GM23248 (cell line): ENCODE data around the gene C2orf69. TPM values are rescaled to one million over a fixed set of nuclear protein-coding genes. Genes with fewer than 3 reads are reported as not detected.
A peak's percentile ranks its signal among the peaks of the same experiment; 100 is the strongest.

ENCODE experiments used
- DNase-seq: peaks from one replicate; pipeline ENCODE4 v3.0.0-alpha.2; 2015
- H2AFZ ChIP-seq: fragments of 200-600 bp; sonication (generic); 2 replicates; pipeline ENCODE4 v1.6.1; 2016; ENCODE audit warnings: antibody characterized with exemption
- H3F3A ChIP-seq: fragments of 200-600 bp; sonication (generic); 2 replicates; pipeline ENCODE4 v1.6.1; 2016; ENCODE audit warnings: mild to moderate bottlenecking, antibody characterized with exemption, mixed run types; ENCODE audit not compliant: insufficient read depth
- H3K27ac ChIP-seq: fragments of 200-600 bp; sonication (generic); 2 replicates; pipeline ENCODE4 v1.5.1; 2016; ENCODE audit warnings: mild to moderate bottlenecking
- H3K27me3 ChIP-seq: fragments of 200-600 bp; sonication (generic); replicated peaks from 2 replicates; pipeline ENCODE4 v1.6.1; 2016; ENCODE audit warnings: mild to moderate bottlenecking; ENCODE audit not compliant: insufficient read depth
- H3K36me3 ChIP-seq: fragments of 200-600 bp; sonication (generic); 2 replicates; pipeline ENCODE4 v1.6.1; 2016; ENCODE audit warnings: low read depth, mild to moderate bottlenecking
- H3K4me1 ChIP-seq: fragments of 200-600 bp; sonication (generic); 2 replicates; pipeline ENCODE4 v1.6.1; 2016; ENCODE audit warnings: mild to moderate bottlenecking; ENCODE audit not compliant: insufficient read depth
- H3K4me2 ChIP-seq: fragments of 200-600 bp; sonication (generic); one replicate; pipeline ENCODE4 v1.6.1; 2016; ENCODE audit warnings: mild to moderate bottlenecking; ENCODE audit not compliant: unreplicated experiment
- H3K4me3 ChIP-seq: fragments of 200-600 bp; sonication (generic); 2 replicates; pipeline ENCODE4 v1.5.1; 2016; ENCODE audit warnings: mild to moderate bottlenecking
- H3K79me2 ChIP-seq: fragments of 200-600 bp; sonication (generic); 2 replicates; pipeline ENCODE4 v1.6.1; 2016; ENCODE audit warnings: mild to moderate bottlenecking; ENCODE audit not compliant: insufficient read depth
- H3K9ac ChIP-seq: fragments of 200-600 bp; sonication (generic); 2 replicates; pipeline ENCODE4 v1.6.1; 2016; ENCODE audit warnings: mild to moderate bottlenecking
- H3K9me2 ChIP-seq: fragments of 200-600 bp; sonication (generic); 2 replicates; pipeline ENCODE4 v1.6.1; 2016; ENCODE audit warnings: mixed run types, mild to moderate bottlenecking, moderate library complexity; ENCODE audit not compliant: insufficient read depth
- H3K9me3 ChIP-seq: fragments of 200-600 bp; sonication (generic); one replicate; pipeline ENCODE4 v1.6.1; 2017; ENCODE audit warnings: low read depth
- H4K20me1 ChIP-seq: fragments of 200-600 bp; sonication (generic); 2 replicates; pipeline ENCODE4 v1.6.0; 2016; ENCODE audit not compliant: insufficient read depth
- EZH2 ChIP-seq: fragments of 200-600 bp; sonication (generic); IDR thresholded peaks from 2 replicates; pipeline ENCODE4 v1.6.1; 2018; ENCODE audit warnings: antibody characterized with exemption, mild to moderate bottlenecking; ENCODE audit not compliant: insufficient read depth, poor library complexity, severe bottlenecking
- EZH2phosphoT487 ChIP-seq: fragments of 200-600 bp; sonication (generic); IDR thresholded peaks from 2 replicates; pipeline ENCODE4 v1.6.1; 2018; ENCODE audit warnings: antibody characterized with exemption, moderate library complexity, mild to moderate bottlenecking, low read depth; ENCODE audit not compliant: insufficient read depth
- WGBS, 2 experiments: methylation state at CpG; one replicate each; pipeline ENCODE4 v1.1.6; 2015 to 2017; ENCODE audit warnings: low lambda C conversion rate in 2 of 2, low coverage in 1 of 2; ENCODE audit errors: missing lambda C conversion rate in 2 of 2; 5-methylcytosine and 5-hydroxymethylcytosine counted together
- in situ Hi-C: fragments of 300-500 bp; cut with MboI; formaldehyde crosslinking; loops from 2 replicates; pipeline ENCODE4 v1.15.0; 2020
- polyA plus RNA-seq: library from polyadenylated mRNA; unstranded; fragments of >200 nt; fragmentation: Nextera tagmentation; extraction: Ambion mirVana; gene quantifications from 2 replicates; pipeline ENCODE4 v1.2.1, GENCODE V29; 2016
- total RNA-seq: library from RNA; depleted of rRNA; stranded (reverse); fragments of >200 nt; shearing (Covaris generic); gene quantifications from 2 replicates; pipeline ENCODE4 v1.2.3, GENCODE V29; 2014

The C2orf69 gene
- total and polyA plus RNA-seq, 2 experiments from 2014 or later = 14.5 to 19.9 TPM

DNA sequence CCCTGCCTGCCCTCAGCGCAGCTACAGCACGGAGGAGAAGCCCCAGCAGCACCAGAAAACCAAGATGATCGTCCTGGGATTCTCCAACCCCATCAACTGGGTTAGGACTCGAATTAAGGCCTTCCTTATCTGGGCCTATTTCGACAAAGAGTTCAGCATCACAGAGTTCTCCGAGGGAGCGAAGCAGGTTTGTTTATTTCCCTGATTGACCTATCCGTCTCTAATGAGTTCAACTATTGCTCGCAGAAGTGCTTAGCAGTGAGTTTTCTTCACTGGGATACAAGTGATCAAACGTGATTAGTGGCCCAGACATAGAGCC lies 44.9 kb downstream of the C2orf69 start:
- Histone ChIP-seq H4K20me1 (no peaks in the 10 kb centered on the region), H3K27ac (peak overlapping the region; percentile 90), H3K27me3 (no peaks in the 10 kb centered on the region), H3K9me3 (no peaks in the 10 kb centered on the region), H3K36me3 (peaks cover 23% of the 10 kb centered on the region), H3F3A (no peaks in the 10 kb centered on the region), H3K4me1 (peaks cover 20% of the 10 kb centered on the region), H3K79me2 (peaks cover 82% of the 10 kb centered on the region), H3K4me2 (peak overlapping the region; percentile 92), H3K9ac (peak overlapping the region; percentile 95), H3K4me3 (peak overlapping the region; percentile 97), H2AFZ (peak overlapping the region; percentile 95), H3K9me2 (no peaks in the 10 kb centered on the region)
- DNase-seq = no peak
- TF ChIP-seq EZH2phosphoT487 (no peak), EZH2 (no peak)
- in situ Hi-C loops = loop anchor here (25.0 kb wide), 1 partner anchor 906 kb away; the partner anchor contains the start of gene CLK1
- 0 to 1% methylated on average over 10 of the region's 10 CpGs for WGBS, 2 experiments

DNA sequence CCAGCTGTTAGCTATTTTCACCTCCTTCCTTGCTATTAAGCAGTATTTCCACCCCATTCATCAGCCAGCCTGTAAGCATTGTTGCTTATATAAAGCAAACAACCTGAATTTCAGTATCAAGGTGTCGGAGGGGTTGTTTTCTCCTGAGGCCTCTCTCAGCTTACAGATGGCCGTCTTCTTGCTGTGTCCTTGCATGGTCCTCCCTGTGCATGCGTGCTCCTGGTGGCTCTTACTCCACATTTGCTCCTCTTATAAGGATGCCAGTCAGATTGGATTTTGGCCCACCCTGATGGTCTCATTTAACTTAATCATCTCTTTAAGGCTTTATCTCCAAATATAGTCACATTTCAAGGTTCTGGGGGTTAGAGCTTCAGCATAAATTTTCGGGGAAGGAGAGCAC lies 46.9 kb downstream of the C2orf69 start:
- H3F3A ChIP-seq = no peaks in the 10 kb centered on the region
- H3K4me3 ChIP-seq = no peak overlapping the region
- no peak for DNase-seq
- no peak overlapping the region for H3K9ac ChIP-seq
- H2AFZ ChIP-seq = no peak overlapping the region
- peaks cover 20% of the 10 kb centered on the region for H3K4me1 ChIP-seq
- WGBS, 2 experiments = 90% methylated on average over 4 of the region's 4 CpGs
- no peaks in the 10 kb centered on the region for H4K20me1 ChIP-seq
- no peaks in the 10 kb centered on the region for H3K9me3 ChIP-seq
- no peak overlapping the region for H3K4me2 ChIP-seq
- no peak overlapping the region for H3K27ac ChIP-seq
- in situ Hi-C loops = loop anchor here (25.0 kb wide), 1 partner anchor 904 kb away; the partner anchor contains the start of gene CLK1
- peaks cover 62% of the 10 kb centered on the region for H3K79me2 ChIP-seq
- H3K9me2 ChIP-seq = no peaks in the 10 kb centered on the region
- TF ChIP-seq EZH2phosphoT487 (no peak), EZH2 (no peak)
- H3K36me3 ChIP-seq = peaks cover 39% of the 10 kb centered on the region
- H3K27me3 ChIP-seq = no peaks in the 10 kb centered on the region

DNA sequence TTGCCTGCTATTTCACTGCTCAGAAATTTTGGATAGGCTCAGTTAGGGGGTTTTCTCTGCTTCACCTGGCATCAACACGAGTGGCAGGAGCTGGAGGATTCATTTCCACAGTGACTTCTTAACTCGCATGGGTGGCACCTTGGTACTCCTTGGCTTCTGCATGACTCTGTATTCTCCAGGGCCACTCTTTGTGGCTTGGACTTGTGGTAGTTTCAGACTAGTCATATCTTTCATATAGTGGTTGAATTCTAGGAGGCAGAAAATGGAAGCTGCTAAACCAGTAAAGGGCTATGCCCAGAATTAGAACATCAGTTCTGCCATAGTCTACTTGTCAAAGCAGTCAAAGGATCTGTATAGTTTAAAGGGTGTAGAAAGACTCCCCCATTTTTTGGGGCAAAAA lies 51.1 kb downstream of the C2orf69 start:
- Histone ChIP-seq H3K4me3 (no peak overlapping the region), H3K4me2 (no peak overlapping the region), H3K9ac (no peak overlapping the region), H4K20me1 (no peaks in the 10 kb centered on the region), H3F3A (no peaks in the 10 kb centered on the region; the same call in 1 of the 2 replicates), H3K27ac (no peak overlapping the region), H3K9me2 (no peaks in the 10 kb centered on the region), H3K36me3 (peaks cover 58% of the 10 kb centered on the region), H3K27me3 (no peaks in the 10 kb centered on the region), H2AFZ (no peak overlapping the region), H3K79me2 (peaks cover 26% of the 10 kb centered on the region), H3K9me3 (no peaks in the 10 kb centered on the region), H3K4me1 (peaks cover 2% of the 10 kb centered on the region; the same call in 1 of the 2 replicates)
- TF ChIP-seq EZH2 (no peak), EZH2phosphoT487 (no peak)
- no peak for DNase-seq
- WGBS, 2 experiments = 68 to 74% methylated on average over 2 of the region's 2 CpGs
- in situ Hi-C loops = loop anchor here (25.0 kb wide), 1 partner anchor 900 kb away; the partner anchor contains the start of gene CLK1

DNA sequence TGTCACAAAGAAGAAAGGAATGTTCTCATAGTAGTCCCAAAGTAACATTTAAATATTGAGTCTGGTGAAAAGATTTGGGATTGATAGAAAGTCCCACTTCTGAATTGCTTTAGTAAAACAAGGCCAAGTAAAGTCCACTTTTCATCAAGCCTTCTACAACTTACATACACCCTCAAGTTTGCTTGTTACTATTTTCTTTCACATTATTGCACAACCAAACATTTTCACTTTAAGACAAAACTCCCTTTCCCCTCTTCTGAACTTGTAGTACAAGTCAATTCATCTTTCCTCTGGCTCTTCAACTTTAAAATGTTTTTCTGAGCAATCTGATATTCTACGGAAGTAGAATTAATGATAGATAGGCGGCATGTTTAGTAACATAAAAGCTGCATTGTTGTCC lies 55.3 kb downstream of the C2orf69 start:
- no peaks in the 10 kb centered on the region; the same call in 1 of the 2 replicates for H3F3A ChIP-seq
- in situ Hi-C loops = loop anchor here (25.0 kb wide), 1 partner anchor 896 kb away; the partner anchor contains the start of gene CLK1
- no peaks in the 10 kb centered on the region for H3K9me2 ChIP-seq
- H3K9ac ChIP-seq = no peak overlapping the region
- H3K27ac ChIP-seq = no peak overlapping the region
- H3K4me2 ChIP-seq = no peak overlapping the region
- no peak for DNase-seq
- no peaks in the 10 kb centered on the region for H3K79me2 ChIP-seq
- no peak for TF ChIP-seq EZH2
- TF ChIP-seq EZH2phosphoT487 = no peak
- H3K4me1 ChIP-seq = no peaks in the 10 kb centered on the region
- H4K20me1 ChIP-seq = no peaks in the 10 kb centered on the region
- no peak overlapping the region for H2AFZ ChIP-seq
- no peaks in the 10 kb centered on the region for H3K9me3 ChIP-seq
- H3K27me3 ChIP-seq = no peaks in the 10 kb centered on the region
- H3K4me3 ChIP-seq = no peak overlapping the region
- H3K36me3 ChIP-seq = peaks cover 33% of the 10 kb centered on the region
- WGBS, 2 experiments = 100% methylated on average over 2 of the region's 2 CpGs

DNA sequence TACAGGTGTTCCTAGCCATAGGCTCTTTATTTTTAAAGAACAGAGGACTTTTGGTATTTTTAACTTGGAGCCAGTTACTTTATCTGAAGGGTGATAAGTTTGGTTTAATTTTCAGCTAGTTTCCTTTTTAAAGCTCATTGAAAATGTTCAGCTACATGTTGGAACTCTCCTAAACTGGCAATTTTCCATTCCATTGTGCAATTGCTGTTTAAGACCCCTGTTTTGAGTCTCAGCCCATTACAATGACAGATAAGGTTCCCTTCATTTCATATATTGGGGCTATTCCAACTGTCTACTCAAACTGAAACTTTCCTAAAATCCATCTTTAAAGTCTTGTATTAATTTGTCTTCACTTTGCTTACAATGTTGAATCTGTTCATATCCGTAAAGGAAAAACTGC lies 55.9 kb downstream of the C2orf69 start:
- WGBS, 2 experiments = 96 to 100% methylated on average over 1 of the region's 1 CpG

More for the DNA sequence above, 55.9 kb downstream of the C2orf69 start:
- H3K27me3 ChIP-seq = no peaks in the 10 kb centered on the region
- H3K36me3 ChIP-seq = peaks cover 27% of the 10 kb centered on the region
- no peaks in the 10 kb centered on the region for H3K4me1 ChIP-seq
- no peaks in the 10 kb centered on the region for H4K20me1 ChIP-seq
- H3K4me2 ChIP-seq = no peak overlapping the region
- no peaks in the 10 kb centered on the region for H3K9me3 ChIP-seq
- H2AFZ ChIP-seq = no peak overlapping the region
- no peak for TF ChIP-seq EZH2phosphoT487
- TF ChIP-seq EZH2 = no peak
- H3F3A ChIP-seq = no peaks in the 10 kb centered on the region; the same call in 1 of the 2 replicates
- H3K79me2 ChIP-seq = no peaks in the 10 kb centered on the region
- no peak overlapping the region for H3K27ac ChIP-seq
- H3K4me3 ChIP-seq = no peak overlapping the region
- H3K9ac ChIP-seq = no peak overlapping the region
- no peak for DNase-seq
- no peaks in the 10 kb centered on the region for H3K9me2 ChIP-seq
- in situ Hi-C loops = loop anchor here (25.0 kb wide), 1 partner anchor 895 kb away; the partner anchor contains the start of gene CLK1
